Upper lobe of left lung (tissue), 6 donors: Measurements from ENCODE around the gene NSG2. TPM values are rescaled to one million over a fixed set of nuclear protein-coding genes. Genes with fewer than 3 reads are reported as not detected.

Experiments used
- ATAC-seq, 2 donors: fragments of 200-7000 bp; cut with Tn5 transposase; one replicate each; pipeline ENCODE4 v1.9.1; 2022; ENCODE audit warnings: mild to moderate bottlenecking in 2 of 2, moderate library complexity in 2 of 2; ENCODE audit not compliant: low FRiP score in 2 of 2
- DNase-seq, 2 donors: peaks; one replicate each; pipeline ENCODE4 v3.0.0-alpha.2; 2019 to 2020
- H3K27ac ChIP-seq, 4 donors: fragments of 200-600 bp; sonication (generic); one replicate each; pipeline ENCODE4 v1.5.1; 2016 to 2019
- H3K27me3 ChIP-seq, 4 donors: fragments of 200-600 bp; sonication (generic); one replicate each; pipeline ENCODE4 v1.5.1; 2017 to 2019
- H3K36me3 ChIP-seq, 4 donors: fragments of 200-600 bp; sonication (generic); one replicate each; pipeline ENCODE4 v1.5.1; 2016 to 2019
- H3K4me1 ChIP-seq, 4 donors: fragments of 200-600 bp; sonication (generic); one replicate each; pipeline ENCODE4 v1.5.1; 2018 to 2019
- H3K4me3 ChIP-seq, 4 donors: fragments of 200-600 bp; sonication (generic); one replicate each; pipeline ENCODE4 v1.5.1; 2017 to 2019; ENCODE audit warnings: mild to moderate bottlenecking in 2 of 4, moderate library complexity in 1 of 4
- H3K9me3 ChIP-seq, 4 donors: fragments of 200-600 bp; sonication (generic); one replicate each; pipeline ENCODE4 v1.5.1; 2018 to 2019
- CTCF ChIP-seq, 6 experiments: fragments of 450-650 bp in 4 of 6; fragments of 200-600 bp in 2 of 6; sonication (generic) in 2 of 6; IDR thresholded peaks; one replicate each; pipeline ENCODE4 v1.5.1; 2016 to 2019; ENCODE audit warnings: antibody characterized with exemption in 6 of 6
- EP300 ChIP-seq, 4 donors: sonication (generic); formaldehyde crosslinking; IDR thresholded peaks; one replicate each; pipeline ENCODE4 v1.5.1; 2017; ENCODE audit warnings: antibody characterized with exemption in 4 of 4, control low read depth in 2 of 4
- POLR2A ChIP-seq, 4 donors: fragments of 450-650 bp; IDR thresholded peaks; one replicate each; pipeline ENCODE4 v1.5.1; 2016 to 2017; ENCODE audit warnings: antibody characterized with exemption in 4 of 4, mild to moderate bottlenecking in 2 of 4
- POLR2AphosphoS5 ChIP-seq, 2 donors: sonication (generic); formaldehyde crosslinking; IDR thresholded peaks; one replicate each; pipeline ENCODE4 v1.5.1; 2017; ENCODE audit warnings: antibody characterized with exemption in 2 of 2
- WGBS, 2 donors: methylation state at CpG; one replicate each; pipeline ENCODE4 v1.1.5; 2017 to 2018; 5-methylcytosine and 5-hydroxymethylcytosine counted together
- total RNA-seq, 6 donors: library from RNA; depleted of rRNA in 4 of 6; stranded (reverse); fragments of >200 nt in 4 of 6; gene quantifications; one replicate each; pipeline versions ENCODE4 v1.1.0 to v1.2.1, GENCODE V29; 2016 to 2021
- donor health status: DM: no; HTN: no; CAD: no; lungs with moderate emphysema.
- donor health status: DM: no; HTN: yes; CAD: no; lungs with severe emphysema.

The NSG2 gene
- total RNA-seq, 6 donors from 2014 or later, result 0.09 to 2.3 (median 0.13) TPM; not detected in 2

- 68 to 79% methylated on average over 9 of the region's 9 CpGs for WGBS, 2 donors
- ATAC-seq, result no peak
Measured at GRCh38 chr5:174118823-174119467, 73.4 kb downstream of the NSG2 start.

GRCh38 chr5:174119468-174119881 lies 74.0 kb downstream of the NSG2 start:
- 62 to 66% methylated on average over 8 of the region's 8 CpGs for WGBS, 2 donors
- no peak overlapping the region for H3K27ac ChIP-seq
- no peaks in the 10 kb centered on the region for H3K27me3 ChIP-seq
- H3K36me3 ChIP-seq, result no peaks in the 10 kb centered on the region
- H3K4me3 ChIP-seq, result no peak overlapping the region
- H3K4me1 ChIP-seq, result no peaks in the 10 kb centered on the region
- DNase-seq, result no peak
- no peaks in the 10 kb centered on the region for H3K9me3 ChIP-seq
- no peak for ATAC-seq
- TF ChIP-seq EP300 (IDR thresholded peaks at IDR 0.05) (no peak), POLR2A (IDR thresholded peaks at IDR 0.05) (no peak), POLR2AphosphoS5 (IDR thresholded peaks at IDR 0.05) (no peak), CTCF (IDR thresholded peaks at IDR 0.05) (no peak)

More at GRCh38 chr5:174118823-174119467, 73.4 kb downstream of the NSG2 start:
- no peak for DNase-seq
- no peak overlapping the region for H3K27ac ChIP-seq
- no peaks in the 10 kb centered on the region for H3K9me3 ChIP-seq
- H3K4me1 ChIP-seq, result no peaks in the 10 kb centered on the region
- TF ChIP-seq EP300 (IDR thresholded peaks at IDR 0.05) (no peak), POLR2AphosphoS5 (IDR thresholded peaks at IDR 0.05) (no peak), POLR2A (IDR thresholded peaks at IDR 0.05) (no peak), CTCF (IDR thresholded peaks at IDR 0.05) (no peak)
- no peaks in the 10 kb centered on the region for H3K27me3 ChIP-seq
- H3K36me3 ChIP-seq, result no peaks in the 10 kb centered on the region
- H3K4me3 ChIP-seq, result no peak overlapping the region

- Histone ChIP-seq H3K27ac (no peak overlapping the region), H3K4me1 (no peaks in the 10 kb centered on the region), H3K9me3 (peaks cover 0 to 4% (median 0%) of the 10 kb centered on the region in 4 donors), H3K4me3 (no peak overlapping the region), H3K36me3 (no peaks in the 10 kb centered on the region), H3K27me3 (no peaks in the 10 kb centered on the region)
- WGBS, 2 donors, result 47 to 86% methylated on average over 1 of the region's 1 CpG
- ATAC-seq (no peak), DNase-seq (no peak)
- TF ChIP-seq CTCF (IDR thresholded peaks at IDR 0.05) (no peak), POLR2AphosphoS5 (IDR thresholded peaks at IDR 0.05) (no peak), POLR2A (IDR thresholded peaks at IDR 0.05) (no peak), EP300 (IDR thresholded peaks at IDR 0.05) (no peak)
Measured at GRCh38 chr5:174120401-174121005, 75.0 kb downstream of the NSG2 start.

- no peak for DNase-seq
- Histone ChIP-seq H3K27me3 (no peaks in the 10 kb centered on the region), H3K9me3 (no peaks in the 10 kb centered on the region), H3K27ac (no peak overlapping the region), H3K36me3 (no peaks in the 10 kb centered on the region), H3K4me1 (no peaks in the 10 kb centered on the region), H3K4me3 (no peak overlapping the region)
- WGBS, 2 donors, result 80 to 88% methylated on average over 1 of the region's 1 CpG
- TF ChIP-seq POLR2AphosphoS5 (IDR thresholded peaks at IDR 0.05) (no peak), CTCF (IDR thresholded peaks at IDR 0.05) (no peak), EP300 (IDR thresholded peaks at IDR 0.05) (no peak), POLR2A (IDR thresholded peaks at IDR 0.05) (no peak)
- ATAC-seq, result no peak
Measured at GRCh38 chr5:174134545-174134944, 89.0 kb downstream of the NSG2 start.

- TF ChIP-seq CTCF (IDR thresholded peaks at IDR 0.05), result no peak
- TF ChIP-seq POLR2A (IDR thresholded peaks at IDR 0.05), result no peak
- TF ChIP-seq EP300 (IDR thresholded peaks at IDR 0.05), result no peak
- no peak for TF ChIP-seq POLR2AphosphoS5 (IDR thresholded peaks at IDR 0.05)
- DNase-seq, result no peak
- no peak overlapping the region for H3K4me3 ChIP-seq
- no peaks in the 10 kb centered on the region for H3K27me3 ChIP-seq
- H3K9me3 ChIP-seq, result no peaks in the 10 kb centered on the region
- no peaks in the 10 kb centered on the region for H3K36me3 ChIP-seq
- no peak for ATAC-seq
- 60 to 66% methylated on average over 3 of the region's 3 CpGs for WGBS, 2 donors
- no peak overlapping the region for H3K27ac ChIP-seq
- H3K4me1 ChIP-seq, result no peaks in the 10 kb centered on the region
Measured at GRCh38 chr5:174139623-174140022, 94.1 kb downstream of the NSG2 start.
